ENCODE data around the gene STOML1.

DNA sequence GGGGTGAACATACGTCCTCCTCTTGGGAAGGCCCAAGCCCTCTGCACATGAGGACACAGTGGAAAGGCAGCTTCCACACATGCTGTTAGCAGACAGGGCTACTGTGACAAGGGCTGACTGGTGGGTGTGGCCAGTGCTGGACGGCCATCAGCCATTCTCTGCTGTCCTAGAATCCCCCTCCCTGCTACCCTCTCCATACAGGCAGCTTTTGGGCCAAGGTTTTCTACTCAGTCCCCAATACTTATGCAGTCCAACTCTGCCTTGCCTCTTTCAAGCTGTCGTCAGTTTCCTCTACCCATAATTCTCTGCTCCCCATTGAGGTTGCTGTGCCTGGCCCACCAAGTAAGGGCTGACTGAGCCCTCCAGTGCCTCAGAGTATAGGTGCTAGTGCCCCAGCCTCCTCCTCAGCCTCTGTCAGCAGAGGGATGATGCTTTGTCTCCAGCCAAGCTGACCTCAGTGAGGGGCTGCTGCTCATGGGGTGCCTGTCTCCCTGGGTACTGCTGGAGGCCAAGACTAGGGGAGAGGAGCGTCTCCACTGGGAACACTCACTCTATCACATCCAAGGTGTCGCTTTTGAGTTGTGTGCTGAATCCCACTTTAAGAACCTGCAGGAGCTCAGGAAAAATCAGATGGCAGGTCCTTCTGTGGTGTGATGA is 63.0 kb downstream of the STOML1 start:
- TF ChIP-seq POLR2AphosphoS5 (IDR thresholded peaks at IDR 0.05; ENCODE audit: low read depth, low read length) (no peak), SIN3A (IDR thresholded peaks at IDR 0.05; ENCODE audit: borderline replicate concordance, insufficient read depth, low read length) (no peak)

All from PFSK-1 (cell line).